Neural cell (in vitro differentiated cells): ENCODE data around the gene EML6. TPM values are rescaled to one million over a fixed set of nuclear protein-coding genes. Genes with fewer than 3 reads are reported as not detected.

ENCODE experiments used
- H2AFZ ChIP-seq: fragments of 200-600, 300-800 bp; sonication (generic), shearing (Covaris generic); 2 replicates; pipeline ENCODE4 v1.6.0; 2014; ENCODE audit warnings: low read depth, mild to moderate bottlenecking, antibody characterized with exemption, low read length, moderate library complexity
- H3F3A ChIP-seq: fragments of 200-600 bp; shearing (Covaris generic); 2 replicates; pipeline ENCODE4 v1.6.1; 2016; ENCODE audit warnings: mild to moderate bottlenecking, moderate library complexity, mixed read lengths, antibody characterized with exemption, low read length; ENCODE audit not compliant: insufficient read depth, poor library complexity, severe bottlenecking
- H3K27ac ChIP-seq: fragments of 200-600, 300-800 bp; sonication (generic), shearing (Covaris generic); 2 replicates; pipeline ENCODE4 v1.5.1; 2014; ENCODE audit warnings: mild to moderate bottlenecking, low read length, moderate library complexity
- H3K27me3 ChIP-seq: fragments of 300-800, 200-600 bp; sonication (generic), shearing (Covaris generic); 2 replicates; pipeline ENCODE4 v1.6.0; 2014; ENCODE audit warnings: mild to moderate bottlenecking, low read depth, low read length, moderate library complexity; ENCODE audit not compliant: insufficient read depth
- H3K36me3 ChIP-seq: fragments of 300-800, 200-600 bp; sonication (generic), shearing (Covaris generic); 2 replicates; pipeline ENCODE4 v1.5.1; 2014; ENCODE audit warnings: mild to moderate bottlenecking, antibody characterized with exemption, low read length, moderate library complexity; ENCODE audit not compliant: insufficient read depth
- H3K4me2 ChIP-seq: fragments of 300-800, 200-600 bp; sonication (generic), shearing (Covaris generic); 2 replicates; pipeline ENCODE4 v1.6.0; 2014; ENCODE audit warnings: mild to moderate bottlenecking, low read length
- H3K4me3 ChIP-seq: fragments of 300-800, 200-600 bp; sonication (generic), shearing (Covaris generic); 2 replicates; pipeline ENCODE4 v1.5.1; 2014; ENCODE audit warnings: mild to moderate bottlenecking, low read length, moderate library complexity
- H3K79me2 ChIP-seq: fragments of 200-600 bp; shearing (Covaris generic); replicated peaks from 2 replicates; pipeline ENCODE4 v1.6.0; 2014; ENCODE audit warnings: mild to moderate bottlenecking, low read length, moderate library complexity; ENCODE audit not compliant: insufficient read depth
- H3K9ac ChIP-seq: fragments of 300-800, 200-600 bp; sonication (generic), shearing (Covaris generic); 2 replicates; pipeline ENCODE4 v1.6.1; 2016; ENCODE audit warnings: mild to moderate bottlenecking, low read length, mixed read lengths
- H3K9me2 ChIP-seq: fragments of 200-600 bp; shearing (Covaris generic); 2 replicates; pipeline ENCODE4 v1.6.1; 2016; ENCODE audit warnings: mild to moderate bottlenecking, low read length, mixed read lengths; ENCODE audit not compliant: insufficient read depth
- H3K9me3 ChIP-seq: fragments of 200-600, 300-800 bp; sonication (generic), shearing (Covaris generic); 2 replicates; pipeline ENCODE4 v1.6.1; 2016; ENCODE audit warnings: mild to moderate bottlenecking, mixed run types, low read length, moderate library complexity, mixed read lengths
- H4K20me1 ChIP-seq: fragments of 200-600 bp; shearing (Covaris generic); 2 replicates; pipeline ENCODE4 v1.6.1; 2016; ENCODE audit warnings: mild to moderate bottlenecking, mixed run types; ENCODE audit not compliant: insufficient read depth
- CTCF ChIP-seq: fragments of 450-650 bp; IDR thresholded peaks from 2 replicates; pipeline ENCODE4 v1.5.1; 2014; ENCODE audit warnings: antibody characterized with exemption, mild to moderate bottlenecking, moderate library complexity; ENCODE audit not compliant: poor library complexity, severe bottlenecking
- EP300 ChIP-seq: fragments of 450-650 bp; conservative IDR thresholded peaks from 2 replicates; pipeline ENCODE4 v1.6.1; 2014; ENCODE audit warnings: antibody characterized with exemption, mild to moderate bottlenecking, moderate library complexity; ENCODE audit not compliant: poor library complexity, severe bottlenecking
- EZH2 ChIP-seq: fragments of 200-600, 300-800 bp; shearing (Covaris generic), sonication (generic); IDR thresholded peaks from 2 replicates; pipeline ENCODE4 v1.6.1; 2014; ENCODE audit warnings: antibody characterized with exemption, low read length, borderline replicate concordance, mild to moderate bottlenecking; ENCODE audit not compliant: insufficient read depth, poor library complexity, severe bottlenecking
- MXI1 ChIP-seq: fragments of 450-650 bp; conservative IDR thresholded peaks from 2 replicates; pipeline ENCODE4 v1.6.1; 2014; ENCODE audit warnings: antibody characterized with exemption, mild to moderate bottlenecking; ENCODE audit not compliant: poor library complexity, severe bottlenecking
- POLR2AphosphoS5 ChIP-seq: IDR thresholded peaks from 2 replicates; pipeline ENCODE4 v1.6.1; 2012
- RAD21 ChIP-seq: fragments of 450-650 bp; conservative IDR thresholded peaks from 2 replicates; pipeline ENCODE4 v1.6.1; 2014; ENCODE audit warnings: antibody characterized with exemption, mild to moderate bottlenecking, moderate library complexity
- REST ChIP-seq: IDR thresholded peaks from 2 replicates; pipeline ENCODE4 v1.6.1; 2012; ENCODE audit warnings: borderline replicate concordance
- SMC3 ChIP-seq: fragments of 450-650 bp; conservative IDR thresholded peaks from 2 replicates; pipeline ENCODE4 v1.6.1; 2014; ENCODE audit warnings: antibody characterized with exemption, mild to moderate bottlenecking, moderate library complexity; ENCODE audit not compliant: poor library complexity
- TAF1 ChIP-seq: IDR thresholded peaks from 2 replicates; pipeline ENCODE4 v1.6.1; 2012; ENCODE audit warnings: low read depth
- polyA plus RNA-seq: library from polyadenylated mRNA; depleted of rRNA; stranded (reverse); fragments of >200 nt; gene quantifications from 2 replicates; pipeline ENCODE4 v1.2.3, GENCODE V29; 2014

EML6 gene
- polyA plus RNA-seq, 1 donor from 2014 or later = 13.4 TPM

DNA sequence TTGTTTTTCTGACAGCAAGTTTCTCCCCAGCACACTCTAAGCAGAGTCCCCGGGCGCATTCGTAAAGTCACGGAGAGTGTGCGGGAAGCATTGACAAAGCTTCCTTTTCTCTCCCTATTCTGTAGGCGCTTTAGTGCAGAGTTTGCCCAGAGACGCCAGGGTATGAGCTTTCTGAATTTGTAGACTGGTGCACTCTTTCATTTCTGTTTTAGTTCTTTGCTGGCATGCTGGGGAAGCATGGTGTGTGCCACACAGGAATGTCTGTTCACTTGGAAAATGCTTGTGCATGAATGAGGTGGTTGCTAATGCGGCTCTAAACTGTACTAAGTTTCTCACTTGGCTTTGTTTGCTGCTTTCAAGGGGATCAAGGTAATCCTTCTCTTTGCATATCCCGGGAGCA is 224.2 kb downstream of the EML6 start:
- Histone ChIP-seq H3K79me2 (no peaks in the 10 kb centered on the region), H3K27ac (no peak overlapping the region), H3K9ac (no peak overlapping the region), H2AFZ (no peak overlapping the region), H3K4me3 (no peak overlapping the region), H3K36me3 (no peaks in the 10 kb centered on the region), H3K27me3 (no peaks in the 10 kb centered on the region), H3K9me2 (no peaks in the 10 kb centered on the region), H3K9me3 (no peaks in the 10 kb centered on the region), H4K20me1 (no peaks in the 10 kb centered on the region), H3K4me2 (no peak overlapping the region), H3F3A (no peaks in the 10 kb centered on the region)
- TF ChIP-seq EP300 (no peak), CTCF (no peak), EZH2 (no peak), POLR2AphosphoS5 (no peak), MXI1 (no peak), REST (no peak), SMC3 (no peak), RAD21 (no peak), TAF1 (no peak)

DNA sequence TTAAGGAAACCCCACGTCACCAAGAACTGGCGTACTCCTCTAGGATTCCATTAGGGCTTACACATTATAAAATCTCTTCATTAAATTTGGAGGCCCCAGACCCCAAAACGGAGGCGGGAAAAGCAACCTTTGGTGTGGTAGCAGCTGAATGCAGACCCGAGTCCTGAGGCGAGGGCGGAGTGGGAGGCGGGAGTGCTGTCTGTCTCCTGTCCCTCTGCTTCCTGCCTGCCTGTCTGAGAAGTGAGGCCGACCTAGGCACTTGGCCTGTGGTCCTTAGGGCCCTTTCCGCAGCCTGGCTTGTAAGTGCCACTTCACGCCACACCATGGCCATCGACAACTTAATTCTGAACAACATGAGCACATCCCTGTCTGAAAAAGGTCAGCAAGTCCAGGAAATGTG is 224.7 kb downstream of the EML6 start:
- Histone ChIP-seq H2AFZ (no peak overlapping the region), H3K4me2 (no peak overlapping the region), H3K36me3 (no peaks in the 10 kb centered on the region), H3K4me3 (no peak overlapping the region), H3K27me3 (no peaks in the 10 kb centered on the region), H4K20me1 (no peaks in the 10 kb centered on the region), H3K9ac (no peak overlapping the region), H3K9me3 (no peaks in the 10 kb centered on the region), H3F3A (no peaks in the 10 kb centered on the region), H3K79me2 (no peaks in the 10 kb centered on the region), H3K9me2 (no peaks in the 10 kb centered on the region), H3K27ac (no peak overlapping the region)
- no peak for TF ChIP-seq TAF1
- TF ChIP-seq SMC3 = no peak

GRCh38 chr2:54949431-54949830 is 226.0 kb downstream of the EML6 start:
- TF ChIP-seq EZH2 (no peak), RAD21 (no peak), CTCF (no peak), REST (no peak), EP300 (no peak), MXI1 (no peak), POLR2AphosphoS5 (no peak), SMC3 (no peak), TAF1 (no peak)
- no peaks in the 10 kb centered on the region for H3K9me3 ChIP-seq
- H3K27me3 ChIP-seq = no peaks in the 10 kb centered on the region
- H3F3A ChIP-seq = no peaks in the 10 kb centered on the region
- no peaks in the 10 kb centered on the region for H3K36me3 ChIP-seq
- no peak overlapping the region for H3K4me2 ChIP-seq
- no peak overlapping the region for H3K4me3 ChIP-seq
- no peaks in the 10 kb centered on the region for H3K9me2 ChIP-seq
- no peak overlapping the region for H3K9ac ChIP-seq
- no peaks in the 10 kb centered on the region for H3K79me2 ChIP-seq
- H4K20me1 ChIP-seq = no peaks in the 10 kb centered on the region
- H3K27ac ChIP-seq = no peak overlapping the region
- H2AFZ ChIP-seq = no peak overlapping the region
